ENCODE measurements around the gene MUC5B. TPM values are rescaled to one million over a fixed set of nuclear protein-coding genes. Genes with fewer than 3 reads are reported as not detected.

Gene MUC5B
- total RNA-seq, 1 experiment from 2014 or later = 24.3 TPM

DNA sequence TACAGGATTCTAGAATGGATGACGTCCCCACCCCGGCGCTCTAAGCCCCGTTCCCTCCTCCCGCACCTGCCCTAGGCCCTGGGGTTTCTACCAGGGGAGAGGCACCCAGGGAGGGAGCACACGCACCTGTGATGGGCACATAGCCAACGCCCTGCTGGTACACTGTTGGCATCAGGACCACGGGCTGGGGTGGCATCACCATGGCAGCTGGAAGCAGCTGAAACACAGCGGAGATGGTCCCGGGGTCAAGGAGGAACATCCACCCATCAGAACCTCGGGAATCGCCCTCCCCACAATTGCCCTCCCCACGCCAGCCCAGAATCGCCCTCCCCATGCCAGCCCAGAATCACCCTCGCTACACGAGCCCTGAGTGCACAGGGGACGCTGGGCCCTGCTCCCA is 63.0 kb downstream of the MUC5B start:
- ATAC-seq (no peak), DNase-seq (no peak)
- H4K20me1 ChIP-seq (ENCODE audit: low read length) = no peaks in the 10 kb centered on the region
- H3K4me2 ChIP-seq (ENCODE audit: low read length) = no peak overlapping the region
- H3K36me3 ChIP-seq (ENCODE audit: low read depth, low read length) = peaks cover 15% of the 10 kb centered on the region; the same call in 1 of the 2 replicates
- no peaks in the 10 kb centered on the region for H3K79me2 ChIP-seq (ENCODE audit: low read length)
- CTCF ChIA-PET = no interaction called here
- H3K9me2 ChIP-seq (replicated peaks; ENCODE audit: low read length) = no peaks in the 10 kb centered on the region
- H3K4me3 ChIP-seq (ENCODE audit: low read length) = no peak overlapping the region
- H2AFZ ChIP-seq (ENCODE audit: low read length) = no peak overlapping the region
- BruUV-seq (replicated peaks) = no TSS peak
- intact Hi-C loops (cut with micrococcal nuclease) = no loop called here
- no peak overlapping the region for H3K9ac ChIP-seq (ENCODE audit: low read length)
- TF ChIP-seq EZH2phosphoT487 (IDR thresholded peaks at IDR 0.05; ENCODE audit: borderline replicate concordance, low read length) (no peak), EZH2 (IDR thresholded peaks at IDR 0.05; ENCODE audit: low read length, unreplicated experiment) (no peak)
- TF ChIP-seq, protein P1, sequence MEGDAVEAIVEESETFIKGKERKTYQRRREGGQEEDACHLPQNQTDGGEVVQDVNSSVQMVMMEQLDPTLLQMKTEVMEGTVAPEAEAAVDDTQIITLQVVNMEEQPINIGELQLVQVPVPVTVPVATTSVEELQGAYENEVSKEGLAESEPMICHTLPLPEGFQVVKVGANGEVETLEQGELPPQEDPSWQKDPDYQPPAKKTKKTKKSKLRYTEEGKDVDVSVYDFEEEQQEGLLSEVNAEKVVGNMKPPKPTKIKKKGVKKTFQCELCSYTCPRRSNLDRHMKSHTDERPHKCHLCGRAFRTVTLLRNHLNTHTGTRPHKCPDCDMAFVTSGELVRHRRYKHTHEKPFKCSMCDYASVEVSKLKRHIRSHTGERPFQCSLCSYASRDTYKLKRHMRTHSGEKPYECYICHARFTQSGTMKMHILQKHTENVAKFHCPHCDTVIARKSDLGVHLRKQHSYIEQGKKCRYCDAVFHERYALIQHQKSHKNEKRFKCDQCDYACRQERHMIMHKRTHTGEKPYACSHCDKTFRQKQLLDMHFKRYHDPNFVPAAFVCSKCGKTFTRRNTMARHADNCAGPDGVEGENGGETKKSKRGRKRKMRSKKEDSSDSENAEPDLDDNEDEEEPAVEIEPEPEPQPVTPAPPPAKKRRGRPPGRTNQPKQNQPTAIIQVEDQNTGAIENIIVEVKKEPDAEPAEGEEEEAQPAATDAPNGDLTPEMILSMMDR (conservative IDR thresholded peaks at IDR 0.05; ENCODE audit: low read depth, low read length) = no peak
- H3K27me3 ChIP-seq (ENCODE audit: low read length) = no peaks in the 10 kb centered on the region
- H3K27ac ChIP-seq (ENCODE audit: low read length) = no peak overlapping the region
- POLR2A ChIA-PET (ENCODE audit: unreplicated experiment) = no interaction called here
- H3K9me3 ChIP-seq (ENCODE audit: low read length) = no peaks in the 10 kb centered on the region
- no peaks in the 10 kb centered on the region for H3F3A ChIP-seq (ENCODE audit: low read length, unreplicated experiment)
- no peaks in the 10 kb centered on the region for H3K4me1 ChIP-seq (ENCODE audit: insufficient read depth, low read length)

DNA sequence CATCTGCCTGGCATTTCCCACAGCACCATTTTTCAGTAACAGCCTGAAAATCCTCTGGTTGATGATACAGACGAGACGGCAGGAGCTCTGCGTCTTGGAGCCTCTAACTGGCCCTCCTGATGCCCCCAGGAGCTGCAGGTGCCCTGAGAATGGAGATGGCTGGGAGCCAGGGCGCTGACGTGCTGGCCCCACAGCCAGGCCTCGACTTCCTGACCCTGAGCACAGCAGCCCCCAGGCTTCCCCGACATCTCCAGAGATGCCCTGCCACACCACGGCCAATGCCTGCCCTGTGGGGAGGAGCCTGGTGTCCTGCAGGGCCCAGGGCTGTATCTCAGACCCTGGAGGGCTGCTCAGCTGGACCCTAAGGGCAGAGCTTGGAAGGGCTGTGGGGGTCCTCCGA is 65.1 kb downstream of the MUC5B start:
- no TSS peak for BruUV-seq (replicated peaks)
- POLR2A ChIA-PET (ENCODE audit: unreplicated experiment) = no interaction called here

DNA sequence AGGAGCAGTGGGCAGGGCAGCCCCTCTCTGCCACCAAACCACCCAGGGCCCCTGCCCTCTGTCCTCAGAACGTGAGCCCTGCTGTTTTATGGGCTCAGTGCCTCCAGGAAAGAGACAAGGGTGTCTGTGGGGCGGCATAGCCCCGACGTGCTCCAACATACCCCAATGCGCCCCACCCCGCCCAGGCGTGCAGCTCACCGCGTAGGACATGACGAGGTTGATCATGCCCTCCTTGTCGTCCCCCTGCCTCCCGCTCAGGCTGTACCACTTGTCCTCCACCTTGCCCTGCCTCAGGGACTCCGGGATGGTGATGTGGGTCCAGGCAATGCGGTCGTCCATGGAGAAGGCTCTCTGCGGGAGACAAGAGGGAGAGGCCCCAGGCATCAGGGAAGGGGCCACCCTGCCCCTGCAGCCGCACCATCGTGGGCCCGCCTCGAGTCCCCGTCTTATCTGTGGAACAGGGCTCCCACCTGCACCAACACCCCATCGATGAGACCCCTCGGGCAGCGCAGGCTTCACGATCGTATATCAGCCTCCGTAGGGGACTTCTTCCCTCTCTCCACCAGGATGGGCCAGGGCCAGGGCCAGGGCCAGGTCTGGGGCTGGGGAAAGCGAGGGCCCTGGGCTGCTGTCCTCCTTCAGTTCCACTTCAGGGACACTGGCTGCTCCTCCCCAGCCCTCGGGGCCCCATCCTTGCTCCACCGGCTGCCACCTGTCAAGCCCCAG is 65.7 kb downstream of the MUC5B start:
- H3K79me2 ChIP-seq (ENCODE audit: low read length) = no peaks in the 10 kb centered on the region
- no peaks in the 10 kb centered on the region for H3K27me3 ChIP-seq (ENCODE audit: low read length)
- no peaks in the 10 kb centered on the region for H3K4me1 ChIP-seq (ENCODE audit: insufficient read depth, low read length)
- ATAC-seq (no peak), DNase-seq (no peak)
- H3K36me3 ChIP-seq (ENCODE audit: low read depth, low read length) = peaks cover 15% of the 10 kb centered on the region; the same call in 1 of the 2 replicates
- TF ChIP-seq EZH2phosphoT487 (IDR thresholded peaks at IDR 0.05; ENCODE audit: borderline replicate concordance, low read length) (no peak), EZH2 (IDR thresholded peaks at IDR 0.05; ENCODE audit: low read length, unreplicated experiment) (no peak)
- TF ChIP-seq, protein P1 (conservative IDR thresholded peaks at IDR 0.05; ENCODE audit: low read depth, low read length) = no peak
- H3K9me3 ChIP-seq (ENCODE audit: low read length) = no peaks in the 10 kb centered on the region
- H3K9me2 ChIP-seq (replicated peaks; ENCODE audit: low read length) = no peaks in the 10 kb centered on the region
- ChIA-PET POLR2A (ENCODE audit: unreplicated experiment) (no interaction called here), CTCF (no interaction called here)
- BruUV-seq (replicated peaks) = no TSS peak
- intact Hi-C loops (cut with micrococcal nuclease) = no loop called here
- H3K27ac ChIP-seq (ENCODE audit: low read length) = no peak overlapping the region
- H3K4me3 ChIP-seq (ENCODE audit: low read length) = no peak overlapping the region
- no peak overlapping the region for H3K4me2 ChIP-seq (ENCODE audit: low read length)
- H4K20me1 ChIP-seq (ENCODE audit: low read length) = no peaks in the 10 kb centered on the region
- H3K9ac ChIP-seq (ENCODE audit: low read length) = no peak overlapping the region
- no peaks in the 10 kb centered on the region for H3F3A ChIP-seq (ENCODE audit: low read length, unreplicated experiment)
- no peak overlapping the region for H2AFZ ChIP-seq (ENCODE audit: low read length)

More for the DNA sequence above, 65.1 kb downstream of the MUC5B start:
- H3K9me3 ChIP-seq (ENCODE audit: low read length) = no peaks in the 10 kb centered on the region
- no peak overlapping the region for H3K4me2 ChIP-seq (ENCODE audit: low read length)
- no peaks in the 10 kb centered on the region for H3F3A ChIP-seq (ENCODE audit: low read length, unreplicated experiment)
- H3K9me2 ChIP-seq (replicated peaks; ENCODE audit: low read length) = no peaks in the 10 kb centered on the region
- intact Hi-C loops (cut with micrococcal nuclease) = no loop called here
- no peak overlapping the region for H3K27ac ChIP-seq (ENCODE audit: low read length)
- H3K27me3 ChIP-seq (ENCODE audit: low read length) = no peaks in the 10 kb centered on the region
- no peak overlapping the region for H3K4me3 ChIP-seq (ENCODE audit: low read length)
- H3K79me2 ChIP-seq (ENCODE audit: low read length) = no peaks in the 10 kb centered on the region
- CTCF ChIA-PET = no interaction called here
- TF ChIP-seq, protein P1 (conservative IDR thresholded peaks at IDR 0.05; ENCODE audit: low read depth, low read length) = no peak
- TF ChIP-seq EZH2 (IDR thresholded peaks at IDR 0.05; ENCODE audit: low read length, unreplicated experiment) = no peak
- no peak for TF ChIP-seq EZH2phosphoT487 (IDR thresholded peaks at IDR 0.05; ENCODE audit: borderline replicate concordance, low read length)
- no peaks in the 10 kb centered on the region for H4K20me1 ChIP-seq (ENCODE audit: low read length)
- no peak for DNase-seq
- peaks cover 15% of the 10 kb centered on the region; the same call in 1 of the 2 replicates for H3K36me3 ChIP-seq (ENCODE audit: low read depth, low read length)
- H2AFZ ChIP-seq (ENCODE audit: low read length) = no peak overlapping the region
- H3K4me1 ChIP-seq (ENCODE audit: insufficient read depth, low read length) = no peaks in the 10 kb centered on the region
- ATAC-seq = no peak
- no peak overlapping the region for H3K9ac ChIP-seq (ENCODE audit: low read length)

Measured in PC-3 (cell line).